CD14-positive monocyte (primary cell): ENCODE data around the gene PDE6C. TPM values are rescaled to one million over a fixed set of nuclear protein-coding genes. Genes with fewer than 3 reads are reported as not detected.

Source experiments
- DNase-seq, 3 donors: peaks; one replicate each; pipeline ENCODE4 v3.0.0-alpha.2; 2011 to 2022
- H2AFZ ChIP-seq: 2 replicates; pipeline ENCODE4 v1.6.0; 2012; ENCODE audit warnings: mild to moderate bottlenecking, low read depth, low read length, inconsistent platforms; ENCODE audit not compliant: insufficient read depth, poor library complexity, severe bottlenecking
- H3K27ac ChIP-seq, 2 donors: 1 replicate in 1 of 2; 2 replicates in 1 of 2; pipeline ENCODE4 v1.5.1; 2012 to 2013; ENCODE audit warnings: low read length in 2 of 2, control low read depth in 1 of 2, inconsistent platforms in 1 of 2, low read depth in 1 of 2, mild to moderate bottlenecking in 1 of 2
- H3K27me3 ChIP-seq, 2 donors: one replicate each; pipeline versions ENCODE4 v1.6.0 to v1.6.1; 2011 to 2013; ENCODE audit warnings: low read length in 2 of 2; ENCODE audit not compliant: control insufficient read depth in 2 of 2, insufficient read depth in 2 of 2
- H3K36me3 ChIP-seq, 2 donors: replicated peaks in 1 of 2; 1 replicate in 1 of 2; 2 replicates in 1 of 2; pipeline versions ENCODE4 v1.5.1 to v1.6.1; 2012 to 2013; ENCODE audit warnings: low read length in 2 of 2, control low read depth in 1 of 2, inconsistent platforms in 1 of 2, mild to moderate bottlenecking in 1 of 2; ENCODE audit not compliant: insufficient read depth in 2 of 2, control insufficient read depth in 1 of 2
- H3K4me1 ChIP-seq, 2 donors: 1 replicate in 1 of 2; 2 replicates in 1 of 2; pipeline versions ENCODE4 v1.5.1 to v1.6.1; 2012 to 2013; ENCODE audit warnings: low read length in 2 of 2, control low read depth in 1 of 2, inconsistent platforms in 1 of 2, mild to moderate bottlenecking in 1 of 2, moderate library complexity in 1 of 2; ENCODE audit not compliant: insufficient read depth in 2 of 2, control insufficient read depth in 1 of 2
- H3K4me2 ChIP-seq: replicated peaks from 2 replicates; pipeline ENCODE3; 2012; ENCODE audit warnings: low read length, moderate library complexity, mild to moderate bottlenecking; ENCODE audit not compliant: poor library complexity, severe bottlenecking; ENCODE audit errors: extremely low read depth
- H3K4me3 ChIP-seq, 3 experiments: fragments of 200-600 bp in 1 of 3; sonication (generic) in 1 of 3; replicated peaks in 1 of 3; 1 replicate in 2 of 3; 2 replicates in 1 of 3; pipeline ENCODE4 v1.5.1; 2011 to 2013; ENCODE audit warnings: low read length in 3 of 3, mild to moderate bottlenecking in 3 of 3, control low read depth in 2 of 3, low read depth in 2 of 3, inconsistent platforms in 1 of 3, moderate library complexity in 1 of 3
- H3K79me2 ChIP-seq: 2 replicates; pipeline ENCODE4 v1.6.0; 2012; ENCODE audit warnings: mild to moderate bottlenecking, control low read depth, inconsistent platforms, low read length, moderate library complexity; ENCODE audit not compliant: insufficient read depth
- H3K9ac ChIP-seq: 2 replicates; pipeline ENCODE4 v1.6.0; 2017; ENCODE audit warnings: low read length, mild to moderate bottlenecking; ENCODE audit not compliant: insufficient read depth, poor library complexity, severe bottlenecking
- H3K9me3 ChIP-seq, 2 donors: replicated peaks in 1 of 2; 1 replicate in 1 of 2; 2 replicates in 1 of 2; pipeline versions ENCODE4 v1.5.1 to v1.6.1; 2012 to 2013; ENCODE audit warnings: low read length in 2 of 2, control low read depth in 1 of 2; ENCODE audit not compliant: control insufficient read depth in 1 of 2, insufficient read depth in 1 of 2
- H4K20me1 ChIP-seq: 2 replicates; pipeline ENCODE4 v1.6.0; 2012; ENCODE audit warnings: mild to moderate bottlenecking, low read length, control low read depth, moderate library complexity; ENCODE audit not compliant: insufficient read depth
- H3K27ac Mint-ChIP-seq, 7 donors: one replicate each; pipeline ENCODE4 v1.8.0; 2020; ENCODE audit warnings: mild to moderate bottlenecking in 7 of 7, mixed read lengths in 7 of 7, moderate library complexity in 6 of 7, inconsistent platforms in 2 of 7
- H3K27me3 Mint-ChIP-seq, 3 donors: one replicate each; pipeline ENCODE4 v1.8.0; 2021 to 2022; ENCODE audit warnings: low read depth in 3 of 3, mild to moderate bottlenecking in 3 of 3, mixed read lengths in 3 of 3, moderate library complexity in 3 of 3, inconsistent platforms in 1 of 3
- H3K36me3 Mint-ChIP-seq, 2 donors: one replicate each; pipeline ENCODE4 v1.8.0; 2020; ENCODE audit warnings: mixed read lengths in 2 of 2, inconsistent platforms in 1 of 2, mild to moderate bottlenecking in 1 of 2
- H3K4me1 Mint-ChIP-seq: one replicate; pipeline ENCODE4 v1.8.0; 2020; ENCODE audit warnings: mild to moderate bottlenecking, mixed read lengths
- H3K4me3 Mint-ChIP-seq, 2 donors: one replicate each; pipeline ENCODE4 v1.8.0; 2020; ENCODE audit warnings: mild to moderate bottlenecking in 2 of 2, mixed read lengths in 2 of 2, moderate library complexity in 1 of 2
- H3K9me3 Mint-ChIP-seq, 7 donors: one replicate each; pipeline ENCODE4 v1.8.0; 2020 to 2022; ENCODE audit warnings: mixed read lengths in 7 of 7, mild to moderate bottlenecking in 6 of 7, moderate library complexity in 6 of 7, inconsistent platforms in 2 of 7
- CTCF ChIP-seq: fragments of 200-600 bp; IDR thresholded peaks from one replicate; pipeline ENCODE4 v1.8.0; 2022; ENCODE audit warnings: antibody characterized with exemption, mild to moderate bottlenecking
- WGBS: methylation state at CpG from one replicate; pipeline ENCODE4 v1.1.5; 2013; ENCODE audit warnings: missing lambda C conversion rate; ENCODE audit not compliant: insufficient coverage; 5-methylcytosine and 5-hydroxymethylcytosine counted together
- intact Hi-C, 2 donors: fragments of 100-400 bp; cut with micrococcal nuclease; formaldehyde crosslinking; loops; one replicate each; pipeline versions ENCODE4 v1.15.0 to v1.15.1; 2023
- polyA plus RNA-seq, 3 donors: library from polyadenylated mRNA; depleted of rRNA in 1 of 3; unstranded in 2 of 3; stranded (reverse) in 1 of 3; fragments of 300-500 nt in 2 of 3; fragments of >200 nt in 1 of 3; fragmentation: Illumina TruSeq in 2 of 3; gene quantifications; 1 replicate in 2 of 3; 2 replicates in 1 of 3; pipeline ENCODE4 v1.2.3, GENCODE V29; 2012 to 2021

Gene PDE6C
- polyA plus RNA-seq, 3 donors: not detected

DNA sequence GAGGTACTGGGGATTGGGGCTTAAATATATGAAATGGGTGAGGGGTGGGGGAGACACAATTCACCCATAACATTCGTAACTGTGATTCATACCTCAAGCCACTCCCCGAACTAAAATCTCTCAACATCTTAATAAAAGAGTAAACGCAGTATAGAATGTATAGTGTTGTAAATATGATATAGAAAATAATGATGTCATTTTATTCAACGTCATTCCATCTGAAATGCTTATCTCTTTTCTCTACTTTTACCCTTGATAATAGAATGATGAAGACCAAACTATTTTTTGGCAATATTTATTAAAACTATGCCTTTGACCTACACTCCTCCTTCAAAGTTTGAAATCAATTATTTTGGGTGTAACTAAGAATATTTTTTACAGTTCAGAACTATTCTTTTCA lies 53.7 kb downstream of the PDE6C start:
- peaks cover 51 to 61% of the 10 kb centered on the region in 2 donors for H3K36me3 Mint-ChIP-seq
- no peak overlapping the region for H3K4me3 Mint-ChIP-seq
- no peaks in the 10 kb centered on the region for H3K27me3 ChIP-seq
- no peaks in the 10 kb centered on the region for H3K79me2 ChIP-seq
- H3K9me3 Mint-ChIP-seq: no peaks in the 10 kb centered on the region
- no peaks in the 10 kb centered on the region for H3K9me3 ChIP-seq
- H3K27ac ChIP-seq: no peak overlapping the region
- H3K27ac Mint-ChIP-seq: no peak overlapping the region
- no peaks in the 10 kb centered on the region for H3K4me1 ChIP-seq
- DNase-seq: no peak
- H3K27me3 Mint-ChIP-seq: no peaks in the 10 kb centered on the region
- no peak overlapping the region for H2AFZ ChIP-seq
- intact Hi-C loops: no loop called here
- H3K36me3 ChIP-seq: peaks cover 37 to 90% of the 10 kb centered on the region in 2 donors
- no peak overlapping the region for H3K4me2 ChIP-seq
- H3K4me3 ChIP-seq: no peak overlapping the region
- no CpG with 5 or more reads among the region's 4 CpGs for WGBS
- no peak overlapping the region for H3K9ac ChIP-seq
- TF ChIP-seq CTCF: no peak
- no peaks in the 10 kb centered on the region for H3K4me1 Mint-ChIP-seq
- H4K20me1 ChIP-seq: no peaks in the 10 kb centered on the region

GRCh38 chr10:93667795-93668194 lies 55.5 kb downstream of the PDE6C start:
- peaks cover 51 to 96% of the 10 kb centered on the region in 2 donors for H3K36me3 ChIP-seq
- TF ChIP-seq CTCF: no peak
- intact Hi-C loops: no loop called here
- H2AFZ ChIP-seq: no peak overlapping the region
- no peak overlapping the region for H3K4me3 Mint-ChIP-seq
- no peaks in the 10 kb centered on the region for H3K9me3 Mint-ChIP-seq
- H3K27me3 ChIP-seq: no peaks in the 10 kb centered on the region
- H4K20me1 ChIP-seq: no peaks in the 10 kb centered on the region
- peaks cover 55 to 58% of the 10 kb centered on the region in 2 donors for H3K36me3 Mint-ChIP-seq
- H3K27ac ChIP-seq: no peak overlapping the region
- DNase-seq: no peak
- H3K4me2 ChIP-seq: no peak overlapping the region
- no peak overlapping the region for H3K27ac Mint-ChIP-seq
- H3K79me2 ChIP-seq: no peaks in the 10 kb centered on the region
- no peaks in the 10 kb centered on the region for H3K4me1 Mint-ChIP-seq
- no CpG with 5 or more reads among the region's 3 CpGs for WGBS
- no peak overlapping the region for H3K9ac ChIP-seq
- H3K9me3 ChIP-seq: no peaks in the 10 kb centered on the region
- no peak overlapping the region for H3K4me3 ChIP-seq
- H3K27me3 Mint-ChIP-seq: no peaks in the 10 kb centered on the region
- no peaks in the 10 kb centered on the region for H3K4me1 ChIP-seq
